T-helper 1 cell (primary cell): ENCODE data around the gene ANO6.

Source experiments
- DNase-seq, 5 donors: peaks; one replicate each; pipeline ENCODE4 v3.0.0-alpha.2; 2012 to 2020

The ANO6 gene

DNA sequence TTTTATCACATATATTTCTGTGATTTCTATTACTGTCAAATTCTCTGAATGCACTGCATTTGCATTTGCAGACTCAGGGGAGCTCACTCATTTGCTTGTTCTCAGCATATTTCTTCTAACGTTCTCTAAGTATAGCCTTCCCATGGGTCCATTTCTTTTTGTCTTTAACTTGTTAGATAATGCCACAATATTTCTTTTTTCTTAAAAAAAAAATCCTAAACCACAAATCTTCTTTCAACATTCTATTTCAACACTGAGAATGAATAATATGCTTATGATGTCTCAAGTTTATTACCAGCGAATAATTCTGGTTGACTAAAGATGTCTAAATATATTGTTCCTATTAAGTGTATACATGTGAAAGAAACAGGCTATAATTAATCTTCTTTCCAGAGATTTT is 200.2 kb downstream of the ANO6 start:
- DNase-seq = no peak

DNA sequence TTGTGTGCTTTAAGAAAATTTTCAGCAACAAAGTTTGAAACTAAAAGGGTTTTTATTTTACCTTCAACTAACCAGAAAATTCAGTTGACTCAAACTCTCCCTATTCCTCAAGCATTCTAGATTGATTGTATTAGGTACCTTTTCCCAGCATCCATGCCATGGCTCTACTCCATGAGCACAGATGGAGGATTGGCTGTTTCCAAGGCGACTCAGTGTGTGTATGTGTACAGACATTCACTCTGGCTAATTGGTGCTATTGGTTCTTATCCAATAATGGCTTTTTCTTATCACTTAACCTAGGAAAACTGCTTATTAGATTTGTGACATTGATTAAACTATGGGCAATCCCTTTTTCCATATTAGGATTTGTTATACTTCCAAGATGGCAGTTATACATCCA is 202.6 kb downstream of the ANO6 start:
- no peak for DNase-seq

DNA sequence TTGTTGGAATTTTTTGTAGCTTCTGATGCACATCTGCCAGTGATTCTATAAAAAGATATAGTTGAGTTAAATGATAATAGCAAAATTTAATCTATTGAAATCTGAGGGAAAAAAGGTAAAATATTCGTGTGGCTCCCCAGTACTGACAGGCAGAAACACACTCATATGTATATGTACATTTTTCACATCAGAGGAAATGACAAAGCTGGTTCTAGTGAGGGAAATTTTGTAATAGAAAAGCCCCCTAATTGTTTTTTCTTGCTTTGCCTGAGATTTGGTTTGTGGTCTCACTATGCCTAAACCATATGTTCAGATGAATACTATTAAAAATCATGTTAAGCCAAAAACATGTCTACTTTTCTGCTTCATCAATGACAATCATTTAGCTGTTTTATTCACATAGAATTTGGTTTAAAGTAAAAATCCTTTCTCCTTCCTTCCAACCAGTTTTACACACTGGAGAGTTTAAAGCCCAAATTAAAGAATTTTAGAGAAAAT is 203.5 kb downstream of the ANO6 start:
- no peak for DNase-seq

- DNase-seq = no peak
Observed at GRCh38 chr12:45421736-45422135, 205.8 kb downstream of the ANO6 start.

- no peak for DNase-seq
Observed at GRCh38 chr12:45423931-45424330, 208.0 kb downstream of the ANO6 start.

DNA sequence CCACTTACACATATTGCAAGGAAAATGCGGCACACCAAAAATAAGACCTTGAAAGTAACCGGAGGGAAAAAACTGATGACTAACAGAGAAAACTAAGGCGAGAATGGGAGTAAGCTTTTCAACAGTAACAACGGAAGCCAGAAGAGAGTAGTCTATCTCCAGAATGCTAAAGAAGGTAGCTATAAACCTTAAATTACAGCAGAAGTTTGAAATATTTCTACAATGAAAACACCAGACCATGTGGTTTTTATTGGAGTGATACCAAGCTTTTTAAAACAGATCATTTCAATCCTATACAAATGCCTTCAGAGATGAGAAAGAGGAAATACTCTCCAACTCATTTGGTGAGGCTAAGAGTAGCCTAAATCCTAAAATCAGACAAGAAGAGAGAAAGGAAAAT is 209.5 kb downstream of the ANO6 start:
- DNase-seq = no peak

DNA sequence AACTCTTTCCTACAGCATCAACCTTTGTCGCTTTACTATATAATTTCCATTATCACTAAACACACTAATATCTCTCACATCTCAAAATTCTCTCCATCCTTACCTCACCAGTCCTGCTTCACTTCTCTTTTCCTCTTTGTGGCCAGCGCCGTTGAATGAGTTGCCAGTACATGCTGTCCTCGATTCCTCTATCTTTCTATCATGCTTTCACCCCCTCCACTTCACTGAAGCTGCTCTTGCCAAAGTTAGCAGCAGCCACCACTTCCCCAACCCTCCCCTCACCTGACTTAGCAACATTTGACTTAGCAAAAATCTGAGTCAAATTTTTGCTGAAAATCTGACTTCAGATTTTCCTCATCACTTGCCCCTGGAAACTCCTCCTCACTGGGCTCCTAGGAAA is 210.4 kb downstream of the ANO6 start:
- DNase-seq = no peak

- no peak for DNase-seq
Observed at GRCh38 chr12:45427042-45427441, 211.1 kb downstream of the ANO6 start.

- DNase-seq = no peak
Observed at GRCh38 chr12:45429831-45430230, 213.9 kb downstream of the ANO6 start.

- no peak for DNase-seq
Observed at GRCh38 chr12:45431126-45431525, 215.2 kb downstream of the ANO6 start.

DNA sequence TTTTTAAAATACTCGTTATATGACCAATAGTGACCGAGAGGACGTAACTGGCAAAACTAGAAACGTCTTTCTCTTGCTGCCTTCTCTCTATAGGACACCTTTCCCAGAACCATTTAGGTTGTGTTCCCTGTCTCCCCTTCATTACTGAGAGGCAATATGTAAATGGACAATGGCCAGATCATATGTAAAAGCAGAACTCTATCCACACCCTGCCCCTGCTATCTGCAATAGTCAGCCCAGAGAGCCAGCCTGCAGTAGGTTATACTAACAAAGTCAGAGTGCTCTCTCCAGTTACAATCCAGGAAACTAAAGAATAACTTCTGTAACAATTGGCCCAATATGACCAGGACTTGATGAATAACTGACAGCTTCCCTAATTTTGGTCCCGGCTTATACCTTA is 216.8 kb downstream of the ANO6 start:
- DNase-seq = no peak

DNA sequence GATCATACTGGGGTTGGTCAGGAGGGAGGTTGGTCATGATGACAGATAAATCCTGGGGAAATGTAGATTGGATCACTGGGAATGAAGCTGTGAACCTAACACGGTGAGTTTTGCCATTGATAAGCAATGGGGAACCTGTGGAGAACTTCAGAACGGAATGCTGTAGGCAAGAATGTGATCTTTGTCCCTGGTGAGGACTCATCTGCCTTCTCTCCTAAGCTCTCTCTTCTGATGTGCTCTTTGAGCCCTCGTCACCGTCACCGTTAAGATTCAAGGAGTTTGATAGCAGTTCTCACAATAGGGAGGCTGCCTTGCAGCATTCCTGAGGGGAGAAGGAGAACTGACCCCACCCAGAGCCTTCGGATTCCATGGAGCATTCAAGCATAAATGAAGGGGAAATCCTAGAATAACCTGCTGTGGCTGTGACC is 217.6 kb downstream of the ANO6 start:
- DNase-seq = no peak

DNA sequence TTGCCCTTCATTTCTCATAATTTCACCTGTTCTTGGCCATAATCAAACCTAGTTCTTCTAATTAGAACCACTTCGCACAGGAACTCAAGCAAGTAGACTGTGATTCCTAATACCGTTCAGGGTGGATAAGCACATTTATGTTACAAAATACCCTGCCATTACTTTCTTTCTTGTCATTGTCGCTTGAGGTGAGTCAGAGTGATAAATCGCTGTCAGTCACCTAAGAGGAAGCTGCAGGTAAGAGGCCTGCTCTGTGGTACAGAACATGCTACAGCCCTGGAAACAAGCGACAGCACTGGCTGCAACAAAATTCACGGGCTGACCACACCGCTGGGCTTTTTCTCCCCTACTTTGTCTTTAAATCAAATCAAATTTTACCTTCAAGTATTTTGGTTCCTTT is 218.2 kb downstream of the ANO6 start:
- DNase-seq = no peak

GRCh38 chr12:45435945-45436710 is 220.2 kb downstream of the ANO6 start:
- DNase-seq = no peak

DNA sequence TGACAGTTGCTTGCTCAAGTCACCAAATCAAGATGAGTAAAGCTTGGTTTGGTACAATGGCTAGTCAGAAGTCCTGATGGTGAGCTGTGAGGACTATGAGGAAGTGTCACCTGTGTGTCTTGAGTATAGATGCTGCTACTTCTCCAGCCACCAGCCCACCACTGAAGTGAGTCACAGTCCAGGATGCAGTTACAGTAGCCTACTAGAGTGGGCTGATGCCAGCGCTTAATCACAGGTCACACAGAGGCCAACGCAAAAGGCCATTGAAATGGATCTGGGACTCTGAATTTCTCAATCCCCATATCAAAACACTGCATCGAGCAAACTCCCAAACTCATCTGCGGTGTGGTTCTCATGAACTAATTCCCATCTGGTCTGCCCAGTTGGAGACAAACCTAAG is 223.1 kb downstream of the ANO6 start:
- no peak for DNase-seq

DNA sequence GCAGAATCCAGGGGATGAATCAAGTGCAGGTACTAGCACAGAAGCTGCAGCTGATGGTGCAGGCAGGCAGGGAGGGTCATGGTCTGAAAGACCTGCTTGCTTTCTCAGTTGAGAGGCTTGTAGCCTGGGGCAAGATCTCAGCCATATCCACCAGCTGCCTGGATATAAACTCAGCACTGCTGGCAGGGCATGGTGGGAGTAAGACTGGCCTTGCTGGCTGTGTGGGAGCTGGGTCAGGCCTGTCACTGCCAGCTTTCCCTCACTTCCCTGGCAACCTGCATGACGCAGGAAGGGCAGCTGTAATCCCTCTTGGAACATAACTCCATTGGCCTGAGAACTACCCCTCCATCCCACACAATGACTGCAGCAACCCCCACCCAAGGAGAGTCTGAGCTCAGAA is 230.1 kb downstream of the ANO6 start:
- DNase-seq = no peak

DNA sequence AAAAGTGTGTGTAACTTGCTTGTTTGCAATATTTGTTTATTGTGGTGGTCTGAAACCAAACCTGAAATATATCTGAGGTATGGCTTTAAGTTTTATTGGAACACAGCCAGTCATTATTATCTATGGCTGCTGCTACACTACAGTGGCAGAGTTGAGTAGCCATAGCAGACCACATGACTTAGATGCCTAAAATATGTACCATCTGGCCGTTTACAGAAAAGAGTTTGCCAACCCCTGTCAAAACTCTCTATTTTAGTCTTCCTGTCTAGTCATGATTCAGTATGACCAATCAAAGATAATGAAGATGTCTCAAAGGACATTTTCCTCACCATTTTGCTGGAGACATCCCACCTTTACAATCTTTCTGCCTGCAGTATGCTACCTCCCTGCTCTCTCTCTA is 242.3 kb downstream of the ANO6 start:
- DNase-seq = no peak

- no peak for DNase-seq
Observed at GRCh38 chr12:45458854-45459807, 243.2 kb downstream of the ANO6 start.

DNA sequence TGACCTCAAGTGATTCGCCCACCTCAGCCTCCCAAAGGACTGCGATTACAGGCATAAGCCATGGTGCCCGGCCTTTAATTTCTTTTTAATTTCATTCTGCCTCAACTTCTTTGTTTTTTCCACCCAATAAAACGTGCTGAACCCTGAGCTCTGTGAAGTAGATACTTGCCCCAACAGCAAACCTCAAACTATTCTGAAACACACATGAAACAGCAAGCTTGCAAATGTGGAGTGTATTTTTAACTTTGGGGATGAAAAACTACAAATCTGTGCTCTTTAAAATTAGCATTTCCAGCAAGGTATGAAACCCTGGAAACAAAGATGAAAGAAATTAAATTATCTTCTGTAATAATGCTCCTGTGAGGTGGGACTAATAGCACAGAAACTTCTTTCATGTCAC is 246.6 kb downstream of the ANO6 start:
- no peak for DNase-seq

- no peak for DNase-seq
Observed at GRCh38 chr12:45464699-45465098, 248.8 kb downstream of the ANO6 start.

DNA sequence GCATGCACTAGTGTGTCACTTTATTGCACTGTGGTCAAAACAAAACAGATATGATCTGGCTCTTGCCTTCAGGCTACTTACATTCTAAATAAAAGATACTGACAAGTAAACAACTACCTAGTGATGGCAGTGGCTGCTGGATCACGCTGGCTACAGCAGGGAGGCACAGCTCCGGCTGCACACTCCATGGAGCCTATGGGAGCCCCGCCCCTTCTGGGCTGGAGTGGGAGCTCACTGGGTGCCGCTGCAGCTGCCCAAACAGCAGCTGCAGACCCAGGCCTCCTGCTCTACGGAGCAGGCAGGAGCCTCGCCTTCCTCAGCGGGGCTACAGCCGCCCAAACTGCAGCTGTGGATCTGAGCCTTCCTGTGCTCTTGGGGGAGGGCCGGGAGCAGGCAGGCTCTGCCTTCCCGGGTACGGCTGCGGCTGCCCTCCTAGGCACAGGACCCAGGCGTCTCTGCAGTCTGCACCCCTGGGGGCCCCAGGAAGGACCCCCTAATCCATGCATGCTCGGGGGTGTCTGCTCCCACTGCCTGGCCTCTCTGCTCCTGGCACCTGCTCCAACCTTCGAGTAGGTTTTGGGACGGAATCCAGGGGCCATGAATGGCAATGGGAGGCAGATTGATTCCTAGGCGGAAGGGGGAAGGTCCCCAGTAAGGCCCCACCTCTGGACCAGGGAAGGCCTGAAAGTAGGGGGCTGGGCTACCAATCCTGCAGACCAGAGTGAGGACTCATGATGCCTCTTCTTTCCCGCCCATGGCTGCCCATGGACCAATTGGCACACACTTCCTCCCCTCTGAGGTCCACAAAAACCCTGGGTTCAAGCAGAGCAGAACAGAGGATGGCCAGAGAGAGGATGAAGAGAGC is 253.1 kb downstream of the ANO6 start:
- DNase-seq = no peak

GRCh38 chr12:45469902-45470301 is 254.0 kb downstream of the ANO6 start:
- DNase-seq = no peak

DNA sequence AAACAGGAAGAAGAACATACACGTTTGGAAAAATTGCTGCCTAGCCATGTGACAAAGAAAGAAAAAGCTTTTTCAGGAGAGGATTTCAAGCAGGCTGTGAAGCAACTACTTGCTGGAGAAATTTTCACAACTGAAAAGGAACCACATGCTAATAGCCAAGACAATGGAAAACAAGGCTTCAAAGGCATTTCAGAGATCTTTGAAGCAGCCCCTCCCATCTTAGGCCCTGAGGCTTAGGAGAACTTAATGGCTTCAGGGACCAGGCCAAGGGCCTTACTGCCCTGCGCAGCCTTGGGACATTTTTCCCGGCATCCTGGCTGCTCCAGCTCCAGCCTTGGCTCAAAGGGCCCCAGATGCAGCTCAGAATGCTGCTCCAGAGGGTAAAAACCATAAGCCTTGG is 257.7 kb downstream of the ANO6 start:
- no peak for DNase-seq
